GM23248 (cell line): ENCODE data around the gene PSAP.

Experiments used
- EZH2 ChIP-seq: fragments of 200-600 bp; sonication (generic); IDR thresholded peaks from 2 replicates; pipeline ENCODE4 v1.6.1; 2018; ENCODE audit warnings: antibody characterized with exemption, mild to moderate bottlenecking; ENCODE audit not compliant: insufficient read depth, poor library complexity, severe bottlenecking
- EZH2phosphoT487 ChIP-seq: fragments of 200-600 bp; sonication (generic); IDR thresholded peaks from 2 replicates; pipeline ENCODE4 v1.6.1; 2018; ENCODE audit warnings: antibody characterized with exemption, moderate library complexity, mild to moderate bottlenecking, low read depth; ENCODE audit not compliant: insufficient read depth

- TF ChIP-seq EZH2 (no peak), EZH2phosphoT487 (no peak)
Observed at GRCh38 chr10:71818674-71819260, 32.3 kb downstream of the PSAP start.
